Astrocyte (in vitro differentiated cells and primary cell): ENCODE measurements around the gene DNAJC11.

Experiments
- EZH2 ChIP-seq: IDR thresholded peaks from 2 replicates; pipeline ENCODE4 v1.6.1; 2012; ENCODE audit warnings: mild to moderate bottlenecking, low read length, inconsistent platforms; ENCODE audit not compliant: insufficient read depth
- TF ChIP-seq, protein P1 (sequence below): IDR thresholded peaks from 2 replicates; pipeline ENCODE4 v1.5.1; 2011; ENCODE audit warnings: low read depth, mild to moderate bottlenecking, inconsistent platforms, low read length, moderate library complexity; ENCODE audit not compliant: insufficient read depth

DNA sequence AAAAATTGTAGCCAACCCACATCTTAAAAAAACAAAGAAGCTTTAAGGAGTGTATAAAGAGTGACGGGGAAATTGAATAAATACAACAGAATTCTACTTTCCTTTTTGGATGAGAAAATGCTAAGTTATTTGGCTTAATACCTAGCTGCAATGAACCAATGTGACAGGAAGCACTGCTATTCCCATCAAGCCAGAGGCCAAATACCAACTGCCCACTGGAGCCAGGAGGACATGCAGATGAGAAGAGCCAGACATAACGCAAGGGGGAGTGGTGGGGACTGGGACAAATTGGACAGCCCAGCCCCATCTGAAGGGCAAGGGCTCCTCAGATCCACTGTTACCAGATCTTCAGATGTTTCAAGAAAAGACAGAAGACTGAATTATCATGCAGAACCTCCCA, 25.7 kb downstream of the DNAJC11 start:
- TF ChIP-seq, protein P1, sequence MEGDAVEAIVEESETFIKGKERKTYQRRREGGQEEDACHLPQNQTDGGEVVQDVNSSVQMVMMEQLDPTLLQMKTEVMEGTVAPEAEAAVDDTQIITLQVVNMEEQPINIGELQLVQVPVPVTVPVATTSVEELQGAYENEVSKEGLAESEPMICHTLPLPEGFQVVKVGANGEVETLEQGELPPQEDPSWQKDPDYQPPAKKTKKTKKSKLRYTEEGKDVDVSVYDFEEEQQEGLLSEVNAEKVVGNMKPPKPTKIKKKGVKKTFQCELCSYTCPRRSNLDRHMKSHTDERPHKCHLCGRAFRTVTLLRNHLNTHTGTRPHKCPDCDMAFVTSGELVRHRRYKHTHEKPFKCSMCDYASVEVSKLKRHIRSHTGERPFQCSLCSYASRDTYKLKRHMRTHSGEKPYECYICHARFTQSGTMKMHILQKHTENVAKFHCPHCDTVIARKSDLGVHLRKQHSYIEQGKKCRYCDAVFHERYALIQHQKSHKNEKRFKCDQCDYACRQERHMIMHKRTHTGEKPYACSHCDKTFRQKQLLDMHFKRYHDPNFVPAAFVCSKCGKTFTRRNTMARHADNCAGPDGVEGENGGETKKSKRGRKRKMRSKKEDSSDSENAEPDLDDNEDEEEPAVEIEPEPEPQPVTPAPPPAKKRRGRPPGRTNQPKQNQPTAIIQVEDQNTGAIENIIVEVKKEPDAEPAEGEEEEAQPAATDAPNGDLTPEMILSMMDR: no peak
- TF ChIP-seq EZH2: no peak
